GM12801 (cell line): ENCODE data around the gene PRKG2.

Source experiments
- TF ChIP-seq, protein P1 (sequence below): IDR thresholded peaks from one replicate; pipeline ENCODE4 v1.5.1; 2011; ENCODE audit warnings: control low read depth; ENCODE audit not compliant: insufficient read length; ENCODE audit errors: extremely low read depth

PRKG2 gene, protein sequence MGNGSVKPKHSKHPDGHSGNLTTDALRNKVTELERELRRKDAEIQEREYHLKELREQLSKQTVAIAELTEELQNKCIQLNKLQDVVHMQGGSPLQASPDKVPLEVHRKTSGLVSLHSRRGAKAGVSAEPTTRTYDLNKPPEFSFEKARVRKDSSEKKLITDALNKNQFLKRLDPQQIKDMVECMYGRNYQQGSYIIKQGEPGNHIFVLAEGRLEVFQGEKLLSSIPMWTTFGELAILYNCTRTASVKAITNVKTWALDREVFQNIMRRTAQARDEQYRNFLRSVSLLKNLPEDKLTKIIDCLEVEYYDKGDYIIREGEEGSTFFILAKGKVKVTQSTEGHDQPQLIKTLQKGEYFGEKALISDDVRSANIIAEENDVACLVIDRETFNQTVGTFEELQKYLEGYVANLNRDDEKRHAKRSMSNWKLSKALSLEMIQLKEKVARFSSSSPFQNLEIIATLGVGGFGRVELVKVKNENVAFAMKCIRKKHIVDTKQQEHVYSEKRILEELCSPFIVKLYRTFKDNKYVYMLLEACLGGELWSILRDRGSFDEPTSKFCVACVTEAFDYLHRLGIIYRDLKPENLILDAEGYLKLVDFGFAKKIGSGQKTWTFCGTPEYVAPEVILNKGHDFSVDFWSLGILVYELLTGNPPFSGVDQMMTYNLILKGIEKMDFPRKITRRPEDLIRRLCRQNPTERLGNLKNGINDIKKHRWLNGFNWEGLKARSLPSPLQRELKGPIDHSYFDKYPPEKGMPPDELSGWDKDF

DNA sequence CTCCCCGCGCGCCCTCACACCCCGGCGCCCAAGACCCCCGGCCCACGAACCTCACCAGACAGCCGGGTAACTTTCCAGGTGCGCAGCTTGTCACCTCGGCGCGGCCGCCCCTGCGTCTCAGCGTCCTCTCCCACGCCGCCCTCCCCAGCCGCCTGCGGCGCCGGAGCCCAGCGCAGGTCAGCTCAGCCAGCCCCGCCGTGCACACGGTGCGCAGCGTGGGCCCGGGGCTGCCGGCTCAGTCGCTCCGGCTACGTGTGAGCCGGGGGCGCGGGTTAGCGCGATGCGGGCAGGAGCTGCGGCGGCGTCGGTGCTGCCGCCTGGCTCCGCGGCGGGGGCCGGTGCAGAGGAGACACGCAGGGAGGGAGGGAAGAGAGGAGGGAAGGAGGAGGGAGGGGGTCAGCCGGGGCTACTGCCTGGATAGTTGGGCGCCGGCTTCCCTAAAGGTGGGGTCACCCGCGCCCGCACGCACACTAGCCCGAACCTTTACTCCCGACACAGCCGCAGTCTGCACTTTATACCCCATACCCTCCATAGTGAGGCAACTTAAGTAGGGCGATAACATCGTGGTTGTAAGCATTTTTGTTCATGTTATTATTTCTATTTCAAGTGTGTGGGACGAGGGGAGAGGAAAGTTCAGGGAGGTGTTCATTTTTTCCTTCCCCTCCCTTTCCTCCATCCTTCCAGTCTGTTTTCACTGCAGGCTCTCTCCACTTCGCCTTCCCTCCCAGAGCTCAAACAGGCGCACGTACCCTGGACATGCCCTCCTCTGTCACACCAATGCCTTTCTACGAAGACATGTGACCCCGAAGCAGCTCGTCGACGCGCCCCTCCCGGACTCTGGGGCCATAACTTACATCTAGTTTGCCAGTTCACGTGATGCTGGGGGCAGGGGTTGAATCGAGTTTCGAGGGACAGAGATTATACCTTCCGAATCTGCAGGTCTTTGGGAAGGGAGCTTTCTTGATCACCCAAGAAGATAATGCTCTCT lies at the start of gene PRKG2:
PRKG2 (minus strand) TSS at position 342 of the 988 bp plus-strand sequence. CDS start 10,175 bp downstream, outside the sequence.
- TF ChIP-seq, protein P1, sequence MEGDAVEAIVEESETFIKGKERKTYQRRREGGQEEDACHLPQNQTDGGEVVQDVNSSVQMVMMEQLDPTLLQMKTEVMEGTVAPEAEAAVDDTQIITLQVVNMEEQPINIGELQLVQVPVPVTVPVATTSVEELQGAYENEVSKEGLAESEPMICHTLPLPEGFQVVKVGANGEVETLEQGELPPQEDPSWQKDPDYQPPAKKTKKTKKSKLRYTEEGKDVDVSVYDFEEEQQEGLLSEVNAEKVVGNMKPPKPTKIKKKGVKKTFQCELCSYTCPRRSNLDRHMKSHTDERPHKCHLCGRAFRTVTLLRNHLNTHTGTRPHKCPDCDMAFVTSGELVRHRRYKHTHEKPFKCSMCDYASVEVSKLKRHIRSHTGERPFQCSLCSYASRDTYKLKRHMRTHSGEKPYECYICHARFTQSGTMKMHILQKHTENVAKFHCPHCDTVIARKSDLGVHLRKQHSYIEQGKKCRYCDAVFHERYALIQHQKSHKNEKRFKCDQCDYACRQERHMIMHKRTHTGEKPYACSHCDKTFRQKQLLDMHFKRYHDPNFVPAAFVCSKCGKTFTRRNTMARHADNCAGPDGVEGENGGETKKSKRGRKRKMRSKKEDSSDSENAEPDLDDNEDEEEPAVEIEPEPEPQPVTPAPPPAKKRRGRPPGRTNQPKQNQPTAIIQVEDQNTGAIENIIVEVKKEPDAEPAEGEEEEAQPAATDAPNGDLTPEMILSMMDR: no peak

DNA sequence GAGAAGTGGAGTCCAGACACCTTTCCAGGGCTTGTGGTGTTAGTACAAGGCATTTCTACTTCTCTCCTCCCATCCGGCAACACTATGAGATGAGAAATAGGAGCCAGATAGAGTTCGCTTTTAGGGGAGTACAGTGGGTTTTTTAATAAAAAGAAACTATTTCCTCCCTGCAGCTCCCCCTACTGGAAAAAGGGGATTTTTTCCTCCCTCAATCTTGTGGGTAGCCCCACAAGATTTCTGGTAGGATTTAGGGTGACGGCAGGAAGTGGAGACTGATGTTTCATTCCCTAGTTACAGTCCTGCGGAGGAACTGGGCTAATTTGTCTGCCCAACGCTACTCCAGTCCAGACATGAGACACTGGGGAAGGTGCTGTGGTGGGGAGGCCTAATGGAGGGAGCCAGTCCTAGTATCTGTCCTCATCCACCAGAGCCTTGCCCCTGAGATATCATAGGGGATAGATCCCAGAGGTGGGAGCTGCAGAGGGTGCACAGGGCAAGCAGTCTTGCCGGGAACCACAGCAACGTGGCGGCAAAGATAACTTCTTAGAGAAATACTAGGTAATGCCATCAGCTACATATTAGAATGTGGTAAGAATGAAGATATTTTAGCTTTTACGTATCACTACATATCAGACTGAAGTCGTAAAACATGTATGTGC lies 45.5 kb upstream of the PRKG2 start:
- TF ChIP-seq, protein P1: no peak

DNA sequence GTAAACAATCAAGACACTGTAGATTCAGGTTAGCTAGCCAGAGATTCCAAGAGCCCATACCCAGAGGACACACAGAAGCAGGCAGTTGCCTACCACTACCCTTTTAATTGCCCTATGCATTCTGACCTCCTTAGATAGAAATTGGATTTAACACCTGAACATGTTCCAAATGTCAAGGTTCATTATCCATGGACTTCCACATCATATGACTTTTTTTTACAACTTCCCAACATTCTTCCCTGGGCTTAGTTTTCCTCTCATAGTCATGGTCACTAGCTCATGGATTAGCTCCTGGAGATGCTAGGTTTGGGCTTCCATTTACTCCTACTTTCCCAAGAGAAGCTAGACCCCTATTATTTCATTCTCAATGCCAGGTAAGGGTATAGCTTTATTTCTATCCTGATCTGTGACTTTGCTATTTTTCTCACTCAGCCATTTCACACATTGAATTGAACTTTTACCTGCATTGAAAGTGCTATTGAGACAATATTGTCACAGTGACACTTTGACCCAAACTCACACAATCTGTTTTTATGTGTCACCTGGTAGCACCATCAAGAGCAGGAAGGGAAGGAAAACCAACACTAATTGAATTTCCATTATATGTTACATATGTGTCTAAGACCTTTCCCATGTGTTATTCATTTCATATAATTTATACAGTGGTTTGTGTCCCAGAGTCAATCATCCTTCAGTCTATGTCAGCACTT lies 44.0 kb upstream of the PRKG2 start:
- TF ChIP-seq, protein P1: no peak

DNA sequence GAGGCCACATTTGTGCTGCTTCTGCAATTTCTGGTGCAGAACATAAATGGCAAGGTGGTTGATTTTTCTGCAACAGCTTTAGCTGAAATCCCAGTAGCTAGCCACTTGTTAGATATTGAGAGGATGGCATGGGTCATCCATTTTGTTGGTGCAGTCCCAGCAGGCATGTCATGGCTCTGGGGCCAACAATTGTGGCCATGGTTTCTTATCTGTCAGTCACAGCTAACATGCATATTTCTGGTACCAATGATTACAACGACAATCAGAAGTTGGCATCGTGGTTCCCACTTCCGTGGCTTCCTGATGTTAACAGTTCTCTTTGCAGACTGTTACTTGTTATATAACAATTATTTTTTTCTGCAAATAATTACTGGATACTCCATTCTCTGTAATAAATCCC lies 42.8 kb upstream of the PRKG2 start:
- TF ChIP-seq, protein P1: no peak

DNA sequence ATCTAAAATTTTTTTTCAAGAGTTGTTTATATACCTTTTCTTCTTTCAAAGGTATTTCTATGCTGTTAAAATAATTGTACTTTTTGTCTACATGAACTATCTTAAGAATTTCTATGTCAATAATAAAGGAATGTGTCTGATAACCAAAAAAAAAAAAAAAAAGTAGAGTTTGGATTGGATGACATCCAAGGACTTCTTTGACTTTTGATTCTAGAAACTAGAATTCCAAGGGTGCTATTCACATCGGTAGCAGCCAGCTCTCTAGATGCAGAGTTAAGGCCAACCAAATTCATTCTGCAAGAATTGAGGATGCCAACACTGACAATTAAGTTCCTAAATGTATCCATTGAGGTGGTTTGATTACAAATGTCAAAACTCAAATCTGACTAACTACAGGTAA lies 42.0 kb upstream of the PRKG2 start:
- TF ChIP-seq, protein P1: no peak

DNA sequence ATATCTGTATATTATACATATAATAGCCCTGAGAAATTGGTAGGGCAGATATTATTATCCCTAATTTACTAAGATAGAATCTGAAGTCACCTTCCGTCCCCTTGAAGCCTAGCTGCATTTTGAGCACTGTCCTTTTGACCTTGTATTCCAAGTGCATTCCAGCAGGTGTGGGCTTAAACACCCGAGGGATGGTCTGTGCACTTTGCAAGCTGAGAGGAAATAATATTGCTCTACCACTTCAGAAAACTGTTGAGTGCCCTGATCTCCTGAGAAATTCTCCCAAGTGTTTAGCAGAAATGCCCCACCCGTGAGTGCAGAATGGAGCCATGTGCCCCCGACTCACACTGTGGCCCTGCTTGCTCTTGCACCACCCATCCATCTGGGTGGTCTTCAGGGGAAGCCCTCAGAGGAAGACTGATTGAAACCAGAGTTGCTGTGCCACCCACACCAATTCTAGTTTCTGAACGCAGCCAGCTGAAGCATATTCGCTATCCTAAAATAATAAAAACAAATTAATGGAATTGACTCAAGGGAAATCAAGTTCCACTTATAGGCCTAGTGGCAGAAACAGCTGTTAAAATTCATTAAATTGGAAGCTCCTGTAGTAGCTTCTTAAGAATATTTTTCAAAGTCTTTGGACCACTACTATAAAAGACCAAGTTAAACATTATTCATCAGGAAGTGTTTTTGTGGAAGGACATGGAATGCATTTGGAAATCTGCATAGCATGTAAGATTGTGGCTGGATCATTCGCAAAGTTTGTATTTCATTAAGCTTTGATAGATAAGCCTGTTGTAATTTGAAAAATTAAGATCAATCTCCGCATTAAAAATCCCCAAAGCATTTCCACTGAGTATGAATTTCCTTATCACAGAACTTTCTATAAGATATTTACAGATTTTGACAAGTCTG lies 41.3 kb upstream of the PRKG2 start:
- TF ChIP-seq, protein P1: no peak
